ENCODE measurements around the gene FBXO8.

Gene FBXO8

DNA sequence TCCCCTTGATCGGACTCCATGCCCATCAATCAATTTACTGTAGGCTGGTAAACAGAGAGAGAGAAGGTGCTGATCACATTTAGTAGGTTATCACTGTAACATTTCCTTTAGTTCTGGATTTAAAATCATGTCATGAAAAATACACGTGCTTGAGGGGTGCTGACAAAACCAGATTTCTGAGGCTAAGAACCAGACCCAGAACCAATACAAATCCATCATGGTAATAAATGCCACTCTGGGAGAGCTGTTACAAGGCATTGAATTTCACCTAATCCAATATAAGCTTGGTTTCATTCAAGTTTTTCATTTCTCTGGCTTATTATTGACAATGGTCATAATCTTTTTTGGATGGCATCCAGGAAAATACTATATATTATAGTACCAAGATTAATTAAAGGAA lies 54.5 kb downstream of the FBXO8 start:
- Histone ChIP-seq H3K27ac (ENCODE audit: extremely low read depth, low read depth, low read length) (no peak overlapping the region), H3K9me3 (ENCODE audit: control insufficient read depth, insufficient read depth, low read depth, low read length) (no peaks in the 10 kb centered on the region), H3K36me3 (ENCODE audit: control insufficient read depth in 2 of 2, insufficient read depth in 1 of 2, low read length in 2 of 2) (no peaks in the 10 kb centered on the region), H3K4me1 (ENCODE audit: control insufficient read depth, insufficient read depth, low read length) (no peaks in the 10 kb centered on the region), H3K4me3 (ENCODE audit: low read depth, low read length) (no peak overlapping the region)
- peak; percentile 34; the same call in 1 of the 2 replicates for TF ChIP-seq PRDM6 (tag by site-specific recombination; IDR thresholded peaks at IDR 0.05)
- no peak for TF ChIP-seq YY1 (tag by site-specific recombination; IDR thresholded peaks at IDR 0.05)
- ChIA-PET CTCF (no interaction called here), POLR2A (no interaction called here)

GRCh38 chr4:174225349-174226049 lies 58.0 kb downstream of the FBXO8 start:
- Histone ChIP-seq H3K36me3 (ENCODE audit: control insufficient read depth in 2 of 2, insufficient read depth in 1 of 2, low read length in 2 of 2) (no peaks in the 10 kb centered on the region), H3K9me3 (ENCODE audit: control insufficient read depth, insufficient read depth, low read depth, low read length) (no peaks in the 10 kb centered on the region), H3K27ac (ENCODE audit: extremely low read depth, low read depth, low read length) (no peak overlapping the region; the same call in 1 of the 2 replicates), H3K4me1 (ENCODE audit: control insufficient read depth, insufficient read depth, low read length) (no peaks in the 10 kb centered on the region), H3K4me3 (ENCODE audit: low read depth, low read length) (no peak overlapping the region)
- ChIA-PET POLR2A (no interaction called here), CTCF (interaction anchor here (0.9 to 1.2 kb wide), 2 partner anchors 93 to 106 kb away, joined by 4 read pairs; no protein-coding TSS in a partner anchor)
- TF ChIP-seq ZNF138 (tag by site-specific recombination; IDR thresholded peaks at IDR 0.05; ENCODE audit: borderline replicate concordance): no peak
- TF ChIP-seq OSR2 (tag by site-specific recombination; IDR thresholded peaks at IDR 0.05): peak; percentile 75
- no peak for TF ChIP-seq ZNF521 (tag by site-specific recombination; IDR thresholded peaks at IDR 0.05)
- TF ChIP-seq KLF10 (tag by site-specific recombination; IDR thresholded peaks at IDR 0.05): no peak
- 0 out of 2 replicates have a peak, but pooled peaks have one; percentile 21 for TF ChIP-seq FEZF1 (tag by site-specific recombination; IDR thresholded peaks at IDR 0.05)
- no peak for TF ChIP-seq ZNF10 (tag by site-specific recombination; IDR thresholded peaks at IDR 0.05)
- TF ChIP-seq ZNF223 (tag by site-specific recombination; IDR thresholded peaks at IDR 0.05): no peak
- TF ChIP-seq ZNF302 (tag by site-specific recombination; IDR thresholded peaks at IDR 0.05; ENCODE audit: low read depth): no peak
- no peak for TF ChIP-seq ZNF654 (tag by site-specific recombination; IDR thresholded peaks at IDR 0.05; ENCODE audit: low read depth)
- no peak for TF ChIP-seq ZNF560 (tag by site-specific recombination; IDR thresholded peaks at IDR 0.05; ENCODE audit: borderline replicate concordance)
- TF ChIP-seq KLF7 (tag by site-specific recombination; IDR thresholded peaks at IDR 0.05; ENCODE audit: borderline replicate concordance): no peak
- TF ChIP-seq ZNF354C (tag by site-specific recombination; IDR thresholded peaks at IDR 0.05; ENCODE audit: borderline replicate concordance, low read depth): no peak
- TF ChIP-seq MZF1 (tag by site-specific recombination; IDR thresholded peaks at IDR 0.05; ENCODE audit: borderline replicate concordance): no peak
- no peak for TF ChIP-seq ZNF596 (tag by site-specific recombination; IDR thresholded peaks at IDR 0.05)
- TF ChIP-seq KLF1 (tag by site-specific recombination; IDR thresholded peaks at IDR 0.05): no peak
- peak; percentile 56; the same call in 1 of the 2 replicates for TF ChIP-seq ZBTB17 (tag by site-specific recombination; IDR thresholded peaks at IDR 0.05)
- peak; percentile 68 for TF ChIP-seq ZBTB20 (tag by site-specific recombination; IDR thresholded peaks at IDR 0.05)
- TF ChIP-seq ZNF664 (tag by site-specific recombination; IDR thresholded peaks at IDR 0.05): no peak
- TF ChIP-seq, protein P1, sequence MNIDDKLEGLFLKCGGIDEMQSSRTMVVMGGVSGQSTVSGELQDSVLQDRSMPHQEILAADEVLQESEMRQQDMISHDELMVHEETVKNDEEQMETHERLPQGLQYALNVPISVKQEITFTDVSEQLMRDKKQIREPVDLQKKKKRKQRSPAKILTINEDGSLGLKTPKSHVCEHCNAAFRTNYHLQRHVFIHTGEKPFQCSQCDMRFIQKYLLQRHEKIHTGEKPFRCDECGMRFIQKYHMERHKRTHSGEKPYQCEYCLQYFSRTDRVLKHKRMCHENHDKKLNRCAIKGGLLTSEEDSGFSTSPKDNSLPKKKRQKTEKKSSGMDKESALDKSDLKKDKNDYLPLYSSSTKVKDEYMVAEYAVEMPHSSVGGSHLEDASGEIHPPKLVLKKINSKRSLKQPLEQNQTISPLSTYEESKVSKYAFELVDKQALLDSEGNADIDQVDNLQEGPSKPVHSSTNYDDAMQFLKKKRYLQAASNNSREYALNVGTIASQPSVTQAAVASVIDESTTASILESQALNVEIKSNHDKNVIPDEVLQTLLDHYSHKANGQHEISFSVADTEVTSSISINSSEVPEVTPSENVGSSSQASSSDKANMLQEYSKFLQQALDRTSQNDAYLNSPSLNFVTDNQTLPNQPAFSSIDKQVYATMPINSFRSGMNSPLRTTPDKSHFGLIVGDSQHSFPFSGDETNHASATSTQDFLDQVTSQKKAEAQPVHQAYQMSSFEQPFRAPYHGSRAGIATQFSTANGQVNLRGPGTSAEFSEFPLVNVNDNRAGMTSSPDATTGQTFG (tag by site-specific recombination; IDR thresholded peaks at IDR 0.05; ENCODE audit: borderline replicate concordance): no peak
- TF ChIP-seq, protein P2, sequence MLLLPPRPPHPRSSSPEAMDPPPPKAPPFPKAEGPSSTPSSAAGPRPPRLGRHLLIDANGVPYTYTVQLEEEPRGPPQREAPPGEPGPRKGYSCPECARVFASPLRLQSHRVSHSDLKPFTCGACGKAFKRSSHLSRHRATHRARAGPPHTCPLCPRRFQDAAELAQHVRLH (tag by site-specific recombination; IDR thresholded peaks at IDR 0.05): 0 out of 2 replicates have a peak, but pooled peaks have one; percentile 18
- TF ChIP-seq, protein P3, sequence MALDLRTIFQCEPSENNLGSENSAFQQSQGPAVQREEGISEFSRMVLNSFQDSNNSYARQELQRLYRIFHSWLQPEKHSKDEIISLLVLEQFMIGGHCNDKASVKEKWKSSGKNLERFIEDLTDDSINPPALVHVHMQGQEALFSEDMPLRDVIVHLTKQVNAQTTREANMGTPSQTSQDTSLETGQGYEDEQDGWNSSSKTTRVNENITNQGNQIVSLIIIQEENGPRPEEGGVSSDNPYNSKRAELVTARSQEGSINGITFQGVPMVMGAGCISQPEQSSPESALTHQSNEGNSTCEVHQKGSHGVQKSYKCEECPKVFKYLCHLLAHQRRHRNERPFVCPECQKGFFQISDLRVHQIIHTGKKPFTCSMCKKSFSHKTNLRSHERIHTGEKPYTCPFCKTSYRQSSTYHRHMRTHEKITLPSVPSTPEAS (tag by site-specific recombination; IDR thresholded peaks at IDR 0.05): no peak
- TF ChIP-seq ZNF530 (tag by site-specific recombination; IDR thresholded peaks at IDR 0.05; ENCODE audit: low read depth): no peak
- no peak for TF ChIP-seq GLI4 (tag by site-specific recombination; IDR thresholded peaks at IDR 0.05)
- no peak for TF ChIP-seq ZNF132 (tag by site-specific recombination; IDR thresholded peaks at IDR 0.05; ENCODE audit: borderline replicate concordance)
- TF ChIP-seq TRIM28 (IDR thresholded peaks at IDR 0.05; ENCODE audit: borderline replicate concordance, low read length): peak; percentile 47; the same call in 1 of the 2 replicates
- no peak for TF ChIP-seq ZBTB21 (tag by site-specific recombination; IDR thresholded peaks at IDR 0.05)
- TF ChIP-seq ZNF792 (tag by site-specific recombination; IDR thresholded peaks at IDR 0.05): no peak

Measured in HEK293 (cell line).